Left colon (tissue), 2 donors: ENCODE measurements around the gene HES7. TPM values are rescaled to one million over a fixed set of nuclear protein-coding genes. Genes with fewer than 3 reads are reported as not detected.
"Not testable (repeated sequence)": the region's sequence is repeated elsewhere in the genome, so short reads cannot be mapped to it uniquely, and the experiment has no call there.

ENCODE experiments used
- ATAC-seq: fragments of 200-7000 bp; cut with Tn5 transposase; one replicate; pipeline ENCODE4 v1.9.1; 2020; ENCODE audit warnings: mild to moderate bottlenecking, moderate library complexity
- DNase-seq, 2 donors: peaks; one replicate each; pipeline ENCODE4 v3.0.0-alpha.2; 2020
- intact Hi-C, 2 donors: fragments of 100-400 bp; cut with DNase I in 1 of 2; cut with micrococcal nuclease in 1 of 2; formaldehyde crosslinking; loops; one replicate each; pipeline versions ENCODE4 v1.11.2 to v1.14.0; 2022; cut with DNase I, micrococcal nuclease
- long read RNA-seq: library from polyadenylated mRNA; unstranded; transcript quantifications from one replicate; pipeline ENCODE4 v2.0.0, GENCODE V29; 2021
- total RNA-seq, 2 donors: library from RNA; stranded (reverse); fragmentation: NEBNext Ultra II Directional; extraction: Animal tissue kit (Norgen Biotek cat#: 25700); gene quantifications; one replicate each; pipeline ENCODE4 v1.2.1, GENCODE V29; 2021
- donor health status: DM: no; HTN: no; CAD: no.
- donor health status: DM: yes; HTN: yes; CAD: no.

Gene HES7
- total RNA-seq = not detected
- long read RNA-seq = 0 reads

GRCh38 chr17:8123695-8124349 lies at the start of gene HES7:
Gene HES7, minus strand, starts transcription at chr17:8124106. Its CDS starts 22 bp downstream, at chr17:8124084.
- intact Hi-C loops = loop anchor here in 1 of 2 donors (10.0 kb wide), 1 partner anchor 61 kb away; no protein-coding TSS in a partner anchor
- DNase-seq (peak in 1 of 2 donors; percentile 39), ATAC-seq (no peak)

GRCh38 chr17:8173056-8173870 lies 49.4 kb upstream of the HES7 start:
- peak; percentile 79 to 87 for DNase-seq
- peak; percentile 81 for ATAC-seq
- intact Hi-C loops = no loop called here

GRCh38 chr17:8170186-8170585 lies 46.3 kb upstream of the HES7 start:
- DNase-seq, ATAC-seq, intact Hi-C loops: not testable (repeated sequence)

- ATAC-seq (no peak), DNase-seq (no peak)
- intact Hi-C loops = no loop called here
These were observed 43.6 kb upstream of the HES7 start for GRCh38 chr17:8167526-8167925.

GRCh38 chr17:8166731-8167130 lies 42.8 kb upstream of the HES7 start:
- intact Hi-C loops = no loop called here
- DNase-seq = no peak
- ATAC-seq = no peak

GRCh38 chr17:8164815-8165131 lies 40.9 kb upstream of the HES7 start:
- DNase-seq = no peak
- ATAC-seq = no peak
- intact Hi-C loops = no loop called here

GRCh38 chr17:8163978-8164814 lies 40.3 kb upstream of the HES7 start:
- intact Hi-C loops = no loop called here
- DNase-seq = peak; percentile 85 to 88
- peak; percentile 66 for ATAC-seq

- ATAC-seq = peak; percentile 3
- intact Hi-C loops = no loop called here
- DNase-seq = peak in 1 of 2 donors; percentile 43
These were observed 39.4 kb upstream of the HES7 start for GRCh38 chr17:8162997-8163977.

GRCh38 chr17:8162233-8162996 lies 38.5 kb upstream of the HES7 start, which contains the start of gene VAMP2:
Gene VAMP2, minus strand, starts transcription at chr17:8162948. Its CDS starts 69 bp downstream, at chr17:8162879.
- intact Hi-C loops = no loop called here
- ATAC-seq = peak; percentile 63
- peak; percentile 70 to 88 for DNase-seq

GRCh38 chr17:8161289-8162232 lies 37.7 kb upstream of the HES7 start:
- intact Hi-C loops = no loop called here
- ATAC-seq = no peak
- no peak for DNase-seq

- intact Hi-C loops = no loop called here
- no peak for ATAC-seq
These were observed 36.9 kb upstream of the HES7 start for GRCh38 chr17:8160741-8161221.

GRCh38 chr17:8160224-8160577 lies 36.3 kb upstream of the HES7 start:
- no peak for ATAC-seq
- intact Hi-C loops = no loop called here
- DNase-seq = no peak

More at GRCh38 chr17:8160741-8161221, 36.9 kb upstream of the HES7 start:
- DNase-seq = no peak

- ATAC-seq (no peak), DNase-seq (no peak)
- intact Hi-C loops = no loop called here
These were observed 35.7 kb upstream of the HES7 start for GRCh38 chr17:8159459-8160223.

- DNase-seq (no peak), ATAC-seq (no peak)
- intact Hi-C loops = no loop called here
These were observed 35.1 kb upstream of the HES7 start for GRCh38 chr17:8159032-8159400.

GRCh38 chr17:8158267-8159031 lies 34.5 kb upstream of the HES7 start:
- intact Hi-C loops = no loop called here
- peak; percentile 91 to 96 for DNase-seq
- ATAC-seq = peak; percentile 17
